A549 (cell line): ENCODE data around the gene DUSP14. TPM values are rescaled to one million over a fixed set of nuclear protein-coding genes. Genes with fewer than 3 reads are reported as not detected.

Experiments used
- polyA plus RNA-seq, 4 experiments: library from polyadenylated mRNA; depleted of rRNA in 3 of 4; stranded (reverse); fragments of >200 nt; fragmentation: RNase III in 1 of 4; extraction: RNeasy Plus Mini Kit Qiagen cat#74134 plus additional on column Dnase treatment in 1 of 4; gene quantifications; 2 replicates in 3 of 4; 3 replicates in 1 of 4; pipeline ENCODE4 v1.2.3, GENCODE V29; 2011 to 2017

DUSP14 gene
- polyA plus RNA-seq, 2 of the 4 experiments (the other 2 are of a cell fraction) = 32.7 to 35.5 TPM

Other genes starting within 250 kb of the DUSP14 start
- gene C17orf78, start 113.9 kb upstream of the DUSP14 start, polyA plus RNA-seq (2011; rRNA removed) = not detected in 2 replicates
- not detected in 3 replicates for gene C17orf78, start 113.9 kb upstream of the DUSP14 start, polyA plus RNA-seq (2017; fragmentation: RNase III; extraction: RNeasy Plus Mini Kit Qiagen cat#74134 plus additional on column Dnase treatment)
- 112 and 113 TPM in 2 replicates for gene ACACA, start 83.1 kb upstream of the DUSP14 start, polyA plus RNA-seq (2011; rRNA removed)
- 42.7 to 51.8 TPM (median 48.6 TPM) in 3 replicates for gene ACACA, start 83.1 kb upstream of the DUSP14 start, polyA plus RNA-seq (2017; fragmentation: RNase III; extraction: RNeasy Plus Mini Kit Qiagen cat#74134 plus additional on column Dnase treatment)
- 22.2 and 27.1 TPM in 2 replicates for gene TADA2A, start 83.0 kb upstream of the DUSP14 start, polyA plus RNA-seq (2011; rRNA removed)
- gene TADA2A, start 83.0 kb upstream of the DUSP14 start, polyA plus RNA-seq (2017; fragmentation: RNase III; extraction: RNeasy Plus Mini Kit Qiagen cat#74134 plus additional on column Dnase treatment) = 9.9 to 11.2 TPM (median 10.3 TPM) in 3 replicates
- gene SYNRG, start 119.5 kb downstream of the DUSP14 start, polyA plus RNA-seq (2011; rRNA removed) = 17.4 and 24.8 TPM in 2 replicates
- gene SYNRG, start 119.5 kb downstream of the DUSP14 start, polyA plus RNA-seq (2017; fragmentation: RNase III; extraction: RNeasy Plus Mini Kit Qiagen cat#74134 plus additional on column Dnase treatment) = 12.3 to 13.1 TPM (median 13.1 TPM) in 3 replicates
- gene DDX52, start 153.6 kb downstream of the DUSP14 start, polyA plus RNA-seq (2011; rRNA removed) = 47.9 and 59.6 TPM in 2 replicates
- 42.4 to 44.4 TPM (median 44.2 TPM) in 3 replicates for gene DDX52, start 153.6 kb downstream of the DUSP14 start, polyA plus RNA-seq (2017; fragmentation: RNase III; extraction: RNeasy Plus Mini Kit Qiagen cat#74134 plus additional on column Dnase treatment)